GM19455 (cell line): ENCODE data around the gene STAP2.

ENCODE experiments used
- ATAC-seq: cut with Tn5 transposase; IDR thresholded peaks from one replicate; pipeline ENCODE4 v1.9.1; 2021; ENCODE audit not compliant: unreplicated experiment

STAP2 gene

GRCh38 chr19:4328243-4328990 lies 10.2 kb downstream of the STAP2 start:
- ATAC-seq: peak; percentile 74

- ATAC-seq: no peak
Measured at GRCh38 chr19:4327877-4328242, 10.8 kb downstream of the STAP2 start.

- no peak for ATAC-seq
Measured at GRCh38 chr19:4327252-4327876, 11.3 kb downstream of the STAP2 start.

- ATAC-seq: no peak
Measured at GRCh38 chr19:4326837-4327251, 11.8 kb downstream of the STAP2 start.

- ATAC-seq: no peak
Measured at GRCh38 chr19:4326215-4326836, 12.3 kb downstream of the STAP2 start.

GRCh38 chr19:4324228-4324627 lies 14.4 kb downstream of the STAP2 start:
- ATAC-seq: no peak

- no peak for ATAC-seq
Measured at GRCh38 chr19:4323692-4324091, 14.9 kb downstream of the STAP2 start.

GRCh38 chr19:4322942-4323665 lies 15.5 kb downstream of the STAP2 start:
- no peak for ATAC-seq

GRCh38 chr19:4320419-4320818 lies 18.2 kb downstream of the STAP2 start:
- ATAC-seq: no peak

- ATAC-seq: no peak
Measured at GRCh38 chr19:4319067-4319718, 19.4 kb downstream of the STAP2 start.

GRCh38 chr19:4318460-4318859 lies 20.2 kb downstream of the STAP2 start:
- ATAC-seq: no peak

GRCh38 chr19:4316956-4317355 lies 21.7 kb downstream of the STAP2 start:
- no peak for ATAC-seq

GRCh38 chr19:4313847-4314490 lies 24.7 kb downstream of the STAP2 start:
- ATAC-seq: no peak

GRCh38 chr19:4310247-4311121 lies 28.1 kb downstream of the STAP2 start:
- ATAC-seq: no peak

GRCh38 chr19:4305659-4306058 lies 33.0 kb downstream of the STAP2 start:
- ATAC-seq: no peak

- ATAC-seq: no peak
Measured at GRCh38 chr19:4305257-4305612, 33.4 kb downstream of the STAP2 start.

GRCh38 chr19:4304538-4305256 lies 33.9 kb downstream of the STAP2 start, which contains the start of gene FSD1:
Gene FSD1 (plus strand): TSS chr19:4304598. CDS start chr19:4304747, 149 bp downstream.
- no peak for ATAC-seq

GRCh38 chr19:4303819-4304537 lies 34.6 kb downstream of the STAP2 start:
- no peak for ATAC-seq
